ENCODE results near the gene ANKS1A.
"Not testable (repeated sequence)": the region's sequence is repeated elsewhere in the genome, so short reads cannot be mapped to it uniquely, and the experiment has no call there.

Gene ANKS1A

GRCh38 chr6:34912715-34913464, 23.8 kb downstream of the ANKS1A start:
- DNase-seq: peak; percentile 69
- in situ Hi-C loops (cut with MboI; ENCODE audit: low pct_unique_long_range_greater_than_20kb, low sequenced_read_pairs): no loop called here

- in situ Hi-C loops (cut with MboI; ENCODE audit: low pct_unique_long_range_greater_than_20kb, low sequenced_read_pairs): no loop called here
- no peak for DNase-seq
Observed at GRCh38 chr6:34914358-34914757, 25.3 kb downstream of the ANKS1A start.

- no peak for DNase-seq
- in situ Hi-C loops (cut with MboI; ENCODE audit: low pct_unique_long_range_greater_than_20kb, low sequenced_read_pairs): no loop called here
Observed at GRCh38 chr6:34916348-34916967, 27.4 kb downstream of the ANKS1A start.

DNA sequence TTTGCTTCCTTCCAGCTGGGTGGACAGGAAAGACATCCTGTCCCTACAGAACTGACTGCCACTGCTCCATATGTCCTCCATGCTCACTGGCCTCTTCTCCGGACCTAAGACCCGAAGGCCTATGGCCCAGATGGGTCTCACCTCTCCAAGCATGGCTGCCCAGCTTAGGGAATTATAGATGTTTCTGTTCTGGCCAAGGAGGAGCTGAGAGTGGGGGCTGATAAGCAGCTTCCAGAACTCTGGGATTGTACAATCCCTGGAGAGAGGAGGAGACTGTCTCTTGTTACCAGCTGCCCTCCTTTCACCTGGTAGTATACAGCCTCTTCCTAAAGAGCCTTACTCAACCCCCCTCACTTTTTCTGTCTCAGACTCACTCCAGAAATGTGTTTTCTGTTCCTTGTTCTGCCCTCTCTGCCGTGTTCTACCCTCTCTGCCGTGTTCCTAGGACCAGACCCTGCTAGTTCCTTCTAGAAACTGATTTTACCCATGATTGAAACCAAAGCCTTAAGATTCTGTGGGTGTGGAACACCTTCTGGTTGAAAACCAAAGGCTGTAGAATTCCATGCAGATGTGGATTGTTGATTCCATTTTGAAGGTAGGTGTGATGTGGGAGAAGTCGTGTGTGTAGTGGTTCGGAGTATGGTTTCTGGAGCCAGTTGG, 28.7 kb downstream of the ANKS1A start:
- no peak for DNase-seq
- in situ Hi-C loops (cut with MboI; ENCODE audit: low pct_unique_long_range_greater_than_20kb, low sequenced_read_pairs): no loop called here

- in situ Hi-C loops (cut with MboI; ENCODE audit: low pct_unique_long_range_greater_than_20kb, low sequenced_read_pairs): no loop called here
- no peak for DNase-seq
Observed at GRCh38 chr6:34919651-34920050, 30.6 kb downstream of the ANKS1A start.

DNA sequence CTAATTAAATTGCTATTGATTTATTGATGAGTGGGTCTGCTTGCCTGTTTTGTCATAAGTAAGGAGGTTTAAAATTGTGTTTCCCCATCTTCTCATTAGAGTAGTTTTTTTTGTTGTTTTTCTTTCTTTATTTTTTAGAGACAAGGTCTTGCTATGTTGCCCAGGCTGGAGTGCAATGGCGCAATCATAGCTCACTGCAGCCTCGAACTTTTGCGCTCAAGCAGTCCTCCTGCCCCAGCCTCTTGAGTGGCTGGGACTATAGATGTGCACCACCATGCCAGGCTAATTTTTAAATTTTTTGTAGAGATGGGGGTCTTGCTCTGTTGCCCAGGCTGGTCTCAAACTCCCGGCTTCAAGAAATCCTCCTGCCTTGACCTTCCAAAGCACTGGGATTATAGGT, 31.0 kb downstream of the ANKS1A start:
- DNase-seq: no peak
- in situ Hi-C loops (cut with MboI; ENCODE audit: low pct_unique_long_range_greater_than_20kb, low sequenced_read_pairs): no loop called here

DNA sequence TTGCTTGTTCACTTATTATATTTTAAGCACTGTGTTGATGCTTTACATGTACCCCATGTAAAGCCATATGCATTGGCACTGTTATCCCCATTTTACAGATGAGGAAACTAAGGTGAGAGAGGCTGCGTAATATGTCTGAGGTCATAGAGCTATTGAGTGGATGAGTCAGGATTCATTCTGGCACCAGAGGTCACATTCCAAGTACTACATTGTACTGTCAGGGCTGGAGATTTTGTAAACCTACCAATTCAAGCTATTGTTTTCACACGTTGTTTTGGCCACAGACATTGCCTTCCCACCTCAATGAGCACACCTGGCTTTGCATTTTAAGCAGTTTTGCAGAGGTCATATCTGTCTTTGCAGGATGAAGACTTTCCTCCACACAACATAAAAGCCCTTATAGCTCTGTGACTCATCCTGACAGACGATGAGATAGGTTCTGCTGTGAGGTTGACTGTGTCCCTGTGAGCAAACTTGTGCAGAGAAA, 33.2 kb downstream of the ANKS1A start:
- no peak for DNase-seq
- in situ Hi-C loops (cut with MboI; ENCODE audit: low pct_unique_long_range_greater_than_20kb, low sequenced_read_pairs): no loop called here

GRCh38 chr6:34924831-34925625, 36.0 kb downstream of the ANKS1A start:
- in situ Hi-C loops (cut with MboI; ENCODE audit: low pct_unique_long_range_greater_than_20kb, low sequenced_read_pairs): no loop called here

GRCh38 chr6:34926655-34927054, 37.6 kb downstream of the ANKS1A start:
- no peak for DNase-seq
- in situ Hi-C loops (cut with MboI; ENCODE audit: low pct_unique_long_range_greater_than_20kb, low sequenced_read_pairs): no loop called here

More at GRCh38 chr6:34924831-34925625, 36.0 kb downstream of the ANKS1A start:
- no peak for DNase-seq

DNA sequence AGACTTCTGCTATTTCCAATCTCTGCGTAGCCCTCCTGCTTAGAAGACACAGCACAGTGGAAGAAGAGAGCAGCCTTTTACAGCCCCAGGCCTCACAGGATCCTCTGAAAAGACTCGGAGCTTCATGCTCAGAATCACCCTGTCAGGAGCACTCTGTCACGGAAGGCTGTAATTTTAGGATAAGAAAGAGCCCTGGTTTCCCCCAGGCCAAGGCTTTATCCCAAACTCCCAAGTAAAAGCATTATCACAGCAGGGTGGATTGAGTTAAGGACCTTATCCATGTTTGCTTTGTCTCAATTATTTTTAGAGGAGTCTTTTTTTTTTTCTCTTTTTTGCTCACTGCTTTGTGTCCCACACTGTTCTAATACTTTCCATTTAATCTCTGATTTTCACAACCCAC, 39.2 kb downstream of the ANKS1A start:
- DNase-seq: no peak
- in situ Hi-C loops (cut with MboI; ENCODE audit: low pct_unique_long_range_greater_than_20kb, low sequenced_read_pairs): no loop called here

DNA sequence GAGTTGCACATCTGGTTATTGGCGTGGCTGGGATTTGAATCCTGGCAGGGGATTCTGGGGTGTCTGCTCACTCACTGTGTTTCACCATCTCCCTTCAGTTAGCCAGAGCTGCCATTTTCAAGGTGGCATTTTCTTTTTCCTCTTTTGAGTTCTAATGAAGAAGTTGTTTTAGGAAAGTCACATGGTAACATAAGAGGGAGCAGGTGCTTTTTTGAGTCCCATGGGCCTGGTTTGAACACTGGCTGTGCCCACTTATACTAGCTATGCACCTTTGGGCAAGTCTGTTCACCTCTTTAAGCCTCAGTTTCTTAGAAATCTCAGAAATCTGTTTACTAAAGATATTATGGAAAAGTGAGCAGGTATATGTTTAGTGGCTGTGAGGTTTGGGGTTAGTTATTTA, 39.6 kb downstream of the ANKS1A start:
- DNase-seq: no peak
- in situ Hi-C loops (cut with MboI; ENCODE audit: low pct_unique_long_range_greater_than_20kb, low sequenced_read_pairs): no loop called here

DNA sequence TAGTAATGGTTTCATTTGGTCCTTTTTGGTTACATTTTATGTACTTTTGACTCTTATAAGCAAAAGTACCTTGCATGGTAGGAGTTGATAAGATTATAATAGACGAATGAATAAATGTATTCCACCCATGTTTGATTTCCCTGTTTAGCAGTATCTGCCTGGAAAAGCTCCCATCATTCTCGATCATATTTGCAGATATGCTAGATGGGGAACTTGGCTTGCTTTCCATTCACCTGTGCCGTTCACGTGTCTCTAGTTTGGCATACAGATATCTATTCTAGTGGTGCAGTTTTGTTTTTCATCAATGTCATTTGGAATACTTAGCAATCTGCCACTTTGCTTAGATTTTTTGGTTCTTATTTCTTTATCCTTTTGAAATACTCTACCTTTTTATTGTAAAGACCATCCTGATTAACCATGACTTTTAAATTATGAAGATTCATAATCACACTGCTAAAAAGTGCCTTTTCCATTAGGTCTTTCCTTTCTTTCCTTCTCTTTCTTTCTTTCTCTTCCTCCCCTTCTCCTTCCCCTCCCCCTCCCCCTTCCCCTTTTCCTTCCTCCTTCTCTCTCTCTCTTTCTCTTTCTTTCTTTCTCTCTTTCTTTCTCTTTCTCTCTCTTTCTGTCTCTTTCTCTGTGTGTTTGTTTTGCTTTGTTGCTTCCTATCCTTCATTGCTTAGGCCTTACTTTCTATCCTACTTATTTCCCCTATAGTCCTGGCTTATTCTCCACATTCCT, 40.4 kb downstream of the ANKS1A start:
- DNase-seq: no peak
- in situ Hi-C loops (cut with MboI; ENCODE audit: low pct_unique_long_range_greater_than_20kb, low sequenced_read_pairs): no loop called here

DNA sequence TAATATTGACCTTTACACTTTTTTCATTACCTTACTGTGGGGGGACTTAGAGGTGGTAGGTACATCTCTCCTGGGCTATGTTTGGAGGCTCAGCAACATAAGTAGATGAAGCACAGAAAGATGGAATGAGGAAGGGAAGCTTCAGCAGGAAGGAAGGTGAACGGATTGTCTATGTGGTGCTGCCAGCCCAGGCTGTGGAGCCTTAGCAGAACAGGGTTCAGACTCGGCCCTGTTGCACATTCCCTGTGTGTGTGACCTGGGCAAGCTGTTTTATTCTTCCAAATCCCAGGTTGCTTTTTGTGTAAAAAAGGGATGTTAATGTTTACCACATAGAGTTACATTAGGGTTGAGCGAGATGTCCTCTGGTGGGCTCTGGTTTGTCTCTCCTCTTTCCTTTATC, 41.2 kb downstream of the ANKS1A start:
- in situ Hi-C loops (cut with MboI; ENCODE audit: low pct_unique_long_range_greater_than_20kb, low sequenced_read_pairs): no loop called here

DNA sequence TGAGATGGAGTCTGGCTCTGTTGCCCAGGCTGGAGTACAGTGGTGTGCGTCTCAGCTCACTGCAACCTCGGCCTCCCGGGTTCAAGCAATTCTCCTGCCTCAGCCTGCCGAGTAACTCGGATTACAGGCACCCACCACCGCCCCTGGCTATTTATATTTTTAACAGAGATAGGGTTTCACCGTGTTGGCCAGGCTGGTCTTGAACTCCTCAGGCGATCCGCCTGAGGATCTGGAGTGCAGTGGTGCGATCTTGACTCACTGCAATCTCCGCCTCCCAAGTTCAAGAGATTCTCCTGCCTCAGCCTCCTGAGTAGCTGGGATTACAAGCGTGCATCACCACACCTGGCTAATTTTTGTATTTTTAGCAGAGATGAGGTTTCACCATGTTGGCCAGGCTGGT, 43.1 kb downstream of the ANKS1A start:
- in situ Hi-C loops (cut with MboI; ENCODE audit: low pct_unique_long_range_greater_than_20kb, low sequenced_read_pairs): not testable (repeated sequence)

More for the DNA sequence above, 41.2 kb downstream of the ANKS1A start:
- DNase-seq: no peak

DNA sequence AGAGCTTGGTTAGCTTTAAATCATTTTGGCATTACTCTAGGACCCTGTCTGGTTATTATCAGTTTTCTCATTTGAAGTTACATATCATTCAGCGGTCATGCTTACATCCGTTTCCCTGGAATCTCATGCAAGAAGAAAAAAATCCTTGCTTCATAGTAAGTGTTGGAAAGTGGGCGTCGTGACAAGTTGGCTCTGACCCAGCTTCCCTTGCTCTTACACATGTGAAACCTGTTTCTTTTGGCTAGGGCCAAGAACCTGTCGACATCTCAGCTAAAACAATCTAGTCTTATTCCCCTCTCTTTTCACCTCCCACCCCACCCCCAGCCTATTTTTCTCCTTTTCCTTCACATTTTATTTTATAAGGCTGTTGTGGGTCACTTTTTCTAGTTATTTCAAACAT, 45.5 kb downstream of the ANKS1A start:
- no peak for DNase-seq
- in situ Hi-C loops (cut with MboI; ENCODE audit: low pct_unique_long_range_greater_than_20kb, low sequenced_read_pairs): no loop called here

More for the DNA sequence above, 43.1 kb downstream of the ANKS1A start:
- not testable (repeated sequence) for DNase-seq

DNA sequence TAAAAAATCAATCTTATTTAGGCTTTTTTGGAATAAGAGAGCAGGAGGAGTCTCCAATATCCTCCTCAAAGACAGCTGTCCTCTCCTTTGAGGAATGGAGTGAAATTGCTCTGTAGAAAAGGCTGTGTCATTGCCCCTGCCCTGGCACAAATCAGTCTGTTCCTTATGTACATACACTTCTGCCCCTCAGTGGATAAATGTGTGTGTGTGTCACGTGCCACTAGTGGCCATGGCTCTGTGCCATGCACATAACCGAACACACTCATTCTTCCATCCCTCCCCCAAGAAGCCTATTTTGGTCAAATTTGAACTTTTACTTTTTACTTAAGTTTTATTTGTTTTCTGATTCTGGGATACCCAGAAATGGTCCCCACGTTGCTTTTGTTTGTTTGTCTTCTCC, 49.2 kb downstream of the ANKS1A start:
- no peak for DNase-seq
- in situ Hi-C loops (cut with MboI; ENCODE audit: low pct_unique_long_range_greater_than_20kb, low sequenced_read_pairs): no loop called here

DNA sequence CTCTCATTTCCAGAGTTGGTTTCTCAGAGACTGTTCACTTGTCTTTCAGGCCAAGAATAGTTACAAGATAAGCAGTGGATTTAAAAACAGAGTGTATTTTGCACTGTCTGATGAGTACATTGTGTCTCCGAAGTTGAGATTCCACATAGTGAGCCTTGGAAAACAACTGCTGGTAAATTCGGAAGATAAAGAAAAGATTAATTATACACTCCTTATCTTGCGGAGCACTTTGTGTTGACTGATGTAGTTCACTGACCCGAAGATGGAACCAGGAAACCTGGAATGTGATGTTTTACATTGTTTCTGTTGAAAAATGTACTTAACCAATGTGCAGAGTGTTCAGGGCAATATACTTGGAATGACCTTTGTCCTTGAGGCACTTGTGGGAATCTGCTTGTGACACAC, 51.0 kb downstream of the ANKS1A start:
- DNase-seq: no peak
- in situ Hi-C loops (cut with MboI; ENCODE audit: low pct_unique_long_range_greater_than_20kb, low sequenced_read_pairs): no loop called here

- DNase-seq: no peak
- in situ Hi-C loops (cut with MboI; ENCODE audit: low pct_unique_long_range_greater_than_20kb, low sequenced_read_pairs): no loop called here
Observed at GRCh38 chr6:34941421-34941820, 52.4 kb downstream of the ANKS1A start.

- DNase-seq: no peak
- in situ Hi-C loops (cut with MboI; ENCODE audit: low pct_unique_long_range_greater_than_20kb, low sequenced_read_pairs): no loop called here
Observed at GRCh38 chr6:34945317-34945716, 56.3 kb downstream of the ANKS1A start.
